ENCODE measurements around the gene SLC35A3.

DNA sequence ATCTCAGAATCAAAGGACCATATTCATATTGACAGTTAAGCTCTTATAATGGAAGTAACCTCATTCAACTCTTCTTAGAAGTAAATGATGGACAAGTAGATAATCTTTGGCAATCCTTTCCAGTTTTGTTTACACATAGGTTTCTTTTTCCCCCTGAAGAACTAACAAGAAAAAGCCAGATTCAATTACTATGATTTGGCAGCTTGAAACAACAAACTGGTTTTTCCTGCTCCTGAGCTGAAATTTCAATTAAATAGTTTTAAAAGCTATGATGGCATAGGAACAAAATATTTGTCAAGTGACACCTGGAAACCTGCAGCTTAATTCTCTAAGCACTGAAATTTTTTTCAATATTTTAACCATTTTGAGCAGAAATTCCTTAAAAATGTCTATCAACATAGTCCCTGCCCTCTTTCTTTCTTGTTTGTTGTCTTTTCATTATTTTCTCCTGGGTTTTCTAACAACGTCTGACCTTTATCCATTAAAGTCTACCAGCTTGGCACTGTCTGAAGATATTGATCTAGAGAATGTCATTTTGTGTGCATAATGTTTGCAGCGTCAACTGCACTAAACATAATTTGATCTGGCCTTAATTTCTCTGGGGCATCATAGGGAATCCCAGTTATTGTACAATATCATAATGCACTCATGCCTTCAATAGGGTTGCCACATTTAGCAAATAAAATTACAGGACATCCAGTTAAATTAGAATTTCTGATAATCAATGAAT is 4.0 kb upstream of the SLC35A3 start:
- TF ChIP-seq GATA2 (CRISPR knock-in tag; IDR thresholded peaks at IDR 0.05): no peak
- no peak for TF ChIP-seq PYGO2 (tag; IDR thresholded peaks at IDR 0.05)
- TF ChIP-seq, protein P1, sequence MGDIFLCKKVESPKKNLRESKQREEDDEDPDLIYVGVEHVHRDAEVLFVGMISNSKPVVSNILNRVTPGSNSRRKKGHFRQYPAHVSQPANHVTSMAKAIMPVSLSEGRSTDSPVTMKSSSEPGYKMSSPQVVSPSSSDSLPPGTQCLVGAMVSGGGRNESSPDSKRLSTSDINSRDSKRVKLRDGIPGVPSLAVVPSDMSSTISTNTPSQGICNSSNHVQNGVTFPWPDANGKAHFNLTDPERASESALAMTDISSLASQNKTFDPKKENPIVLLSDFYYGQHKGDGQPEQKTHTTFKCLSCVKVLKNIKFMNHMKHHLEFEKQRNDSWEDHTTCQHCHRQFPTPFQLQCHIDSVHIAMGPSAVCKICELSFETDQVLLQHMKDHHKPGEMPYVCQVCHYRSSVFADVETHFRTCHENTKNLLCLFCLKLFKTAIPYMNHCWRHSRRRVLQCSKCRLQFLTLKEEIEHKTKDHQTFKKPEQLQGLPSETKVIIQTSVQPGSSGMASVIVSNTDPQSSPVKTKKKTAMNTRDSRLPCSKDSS (IDR thresholded peaks at IDR 0.05; ENCODE audit: low read depth, partially characterized antibody): no peak
